HG02763 (cell line): Measurements from ENCODE around the gene GRIP1.
"Not testable (repeated sequence)": the region's sequence is repeated elsewhere in the genome, so short reads cannot be mapped to it uniquely, and the experiment has no call there.

ENCODE experiments used
- ATAC-seq: cut with Tn5 transposase; IDR thresholded peaks from one replicate; pipeline ENCODE4 v1.9.1; 2021; ENCODE audit warnings: mild to moderate bottlenecking, moderate library complexity; ENCODE audit not compliant: unreplicated experiment

Gene GRIP1

GRCh38 chr12:66345956-66346355 lies 332.9 kb downstream of the GRIP1 start:
- no peak for ATAC-seq

GRCh38 chr12:66345212-66345611 lies 333.7 kb downstream of the GRIP1 start:
- no peak for ATAC-seq

GRCh38 chr12:66341126-66341525 lies 337.8 kb downstream of the GRIP1 start:
- ATAC-seq: no peak

- ATAC-seq: no peak
These were observed 338.7 kb downstream of the GRIP1 start for GRCh38 chr12:66340131-66340530.

- ATAC-seq: no peak
These were observed 341.4 kb downstream of the GRIP1 start for GRCh38 chr12:66337381-66338010.

GRCh38 chr12:66335746-66336145 lies 343.1 kb downstream of the GRIP1 start:
- ATAC-seq: no peak

- no peak for ATAC-seq
These were observed 347.1 kb downstream of the GRIP1 start for GRCh38 chr12:66331814-66332213.

GRCh38 chr12:66331016-66331415 lies 347.9 kb downstream of the GRIP1 start:
- no peak for ATAC-seq

- ATAC-seq: no peak
These were observed 348.9 kb downstream of the GRIP1 start for GRCh38 chr12:66329941-66330340.

GRCh38 chr12:66323017-66323416 lies 355.9 kb downstream of the GRIP1 start:
- no peak for ATAC-seq

- no peak for ATAC-seq
These were observed 357.4 kb downstream of the GRIP1 start for GRCh38 chr12:66321435-66321834.

- ATAC-seq: no peak
These were observed 357.9 kb downstream of the GRIP1 start for GRCh38 chr12:66320996-66321395.

- no peak for ATAC-seq
These were observed 359.5 kb downstream of the GRIP1 start for GRCh38 chr12:66319266-66319954.

- no peak for ATAC-seq
These were observed 364.6 kb downstream of the GRIP1 start for GRCh38 chr12:66314278-66314677.

- ATAC-seq: no peak
These were observed 366.7 kb downstream of the GRIP1 start for GRCh38 chr12:66312189-66312588.

- ATAC-seq: no peak
These were observed 369.3 kb downstream of the GRIP1 start for GRCh38 chr12:66309606-66310005.

GRCh38 chr12:66304296-66304900 lies 374.5 kb downstream of the GRIP1 start:
- no peak for ATAC-seq

- ATAC-seq: not testable (repeated sequence)
These were observed 375.5 kb downstream of the GRIP1 start for GRCh38 chr12:66303316-66303804.

- ATAC-seq: no peak
These were observed 376.1 kb downstream of the GRIP1 start for GRCh38 chr12:66302827-66303169.

- ATAC-seq: peak; percentile 95
These were observed 376.7 kb downstream of the GRIP1 start, which contains the start of gene HELB for GRCh38 chr12:66301944-66302826. TSS of gene HELB (plus strand) at chr12:66302493. CDS start at chr12:66302604, 111 bp downstream.

- ATAC-seq: no peak
These were observed 381.0 kb downstream of the GRIP1 start for GRCh38 chr12:66297923-66298322.
